Epithelial cell of proximal tubule (primary cell): ENCODE data around the gene PDZD2. TPM values are rescaled to one million over a fixed set of nuclear protein-coding genes. Genes with fewer than 3 reads are reported as not detected.
"Not testable (repeated sequence)": the region's sequence is repeated elsewhere in the genome, so short reads cannot be mapped to it uniquely, and the experiment has no call there.

Experiments used
- DNase-seq: peaks from one replicate; pipeline ENCODE4 v3.0.0-alpha.2; 2011; ENCODE audit warnings: low read depth
- H3K4me3 ChIP-seq: 2 replicates; pipeline ENCODE4 v1.5.1; 2011; ENCODE audit warnings: low read depth, mild to moderate bottlenecking, low read length
- total RNA-seq: library from RNA; depleted of rRNA; stranded (reverse); fragments of >200 nt; gene quantifications from 2 replicates; pipeline ENCODE4 v1.2.3, GENCODE V29; 2015
- TF ChIP-seq, protein P1 (sequence below): conservative IDR thresholded peaks from 2 replicates; pipeline ENCODE4 v1.5.1; 2012; ENCODE audit warnings: low read depth, mild to moderate bottlenecking, low read length

The PDZD2 gene
- total RNA-seq, 1 donor from 2014 or later: 8.4 TPM

DNA sequence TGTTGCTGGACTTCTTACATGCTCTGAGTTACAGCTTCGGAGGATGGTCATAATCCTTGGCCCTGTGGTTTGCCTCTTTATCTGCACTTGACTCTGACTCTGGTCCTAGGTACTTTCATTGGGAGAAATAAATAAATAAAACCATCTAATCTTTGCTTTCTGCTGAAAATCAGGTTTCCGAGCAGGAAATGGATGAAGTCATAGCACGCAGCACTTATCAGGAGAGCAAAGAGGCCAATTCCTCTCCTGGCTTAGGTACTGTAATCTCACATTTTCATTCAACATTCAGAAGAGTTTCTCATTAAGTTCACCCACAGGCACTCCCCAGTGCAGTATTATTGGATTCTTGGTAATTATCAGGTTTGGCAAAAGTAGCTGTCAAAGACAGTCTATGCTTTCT lies 430.5 kb downstream of the PDZD2 start:
- no peak overlapping the region for H3K4me3 ChIP-seq
- no peak for DNase-seq
- TF ChIP-seq, protein P1, sequence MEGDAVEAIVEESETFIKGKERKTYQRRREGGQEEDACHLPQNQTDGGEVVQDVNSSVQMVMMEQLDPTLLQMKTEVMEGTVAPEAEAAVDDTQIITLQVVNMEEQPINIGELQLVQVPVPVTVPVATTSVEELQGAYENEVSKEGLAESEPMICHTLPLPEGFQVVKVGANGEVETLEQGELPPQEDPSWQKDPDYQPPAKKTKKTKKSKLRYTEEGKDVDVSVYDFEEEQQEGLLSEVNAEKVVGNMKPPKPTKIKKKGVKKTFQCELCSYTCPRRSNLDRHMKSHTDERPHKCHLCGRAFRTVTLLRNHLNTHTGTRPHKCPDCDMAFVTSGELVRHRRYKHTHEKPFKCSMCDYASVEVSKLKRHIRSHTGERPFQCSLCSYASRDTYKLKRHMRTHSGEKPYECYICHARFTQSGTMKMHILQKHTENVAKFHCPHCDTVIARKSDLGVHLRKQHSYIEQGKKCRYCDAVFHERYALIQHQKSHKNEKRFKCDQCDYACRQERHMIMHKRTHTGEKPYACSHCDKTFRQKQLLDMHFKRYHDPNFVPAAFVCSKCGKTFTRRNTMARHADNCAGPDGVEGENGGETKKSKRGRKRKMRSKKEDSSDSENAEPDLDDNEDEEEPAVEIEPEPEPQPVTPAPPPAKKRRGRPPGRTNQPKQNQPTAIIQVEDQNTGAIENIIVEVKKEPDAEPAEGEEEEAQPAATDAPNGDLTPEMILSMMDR: no peak

DNA sequence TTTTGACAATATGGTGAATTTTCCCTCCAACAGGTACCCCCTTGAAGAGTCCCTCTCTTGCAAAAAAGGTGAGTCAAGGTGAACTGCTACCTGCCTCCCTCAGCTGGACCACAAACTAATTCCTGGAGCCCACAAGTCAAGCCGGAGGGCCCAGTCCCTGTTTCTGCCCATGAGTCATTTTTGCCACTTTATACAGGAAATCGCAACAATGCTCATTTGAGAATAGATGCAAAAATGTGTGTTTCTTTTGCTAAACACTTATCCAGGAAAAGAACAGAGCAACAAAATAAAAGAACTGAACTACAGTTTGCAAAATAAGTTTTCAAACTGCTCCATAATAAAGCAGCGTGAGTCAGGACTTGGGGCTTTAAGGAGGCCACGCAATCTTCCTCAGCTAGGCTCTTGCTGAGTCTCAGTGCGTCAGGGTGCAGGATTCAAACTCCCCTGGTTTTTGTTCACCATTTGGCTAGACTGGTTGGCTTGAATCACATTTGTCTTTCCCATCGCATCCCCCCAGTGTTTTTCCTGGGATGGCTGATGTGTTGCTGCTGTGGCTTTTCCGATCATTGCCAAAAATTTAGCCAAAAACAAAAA lies 432.5 kb downstream of the PDZD2 start:
- no peak for DNase-seq

DNA sequence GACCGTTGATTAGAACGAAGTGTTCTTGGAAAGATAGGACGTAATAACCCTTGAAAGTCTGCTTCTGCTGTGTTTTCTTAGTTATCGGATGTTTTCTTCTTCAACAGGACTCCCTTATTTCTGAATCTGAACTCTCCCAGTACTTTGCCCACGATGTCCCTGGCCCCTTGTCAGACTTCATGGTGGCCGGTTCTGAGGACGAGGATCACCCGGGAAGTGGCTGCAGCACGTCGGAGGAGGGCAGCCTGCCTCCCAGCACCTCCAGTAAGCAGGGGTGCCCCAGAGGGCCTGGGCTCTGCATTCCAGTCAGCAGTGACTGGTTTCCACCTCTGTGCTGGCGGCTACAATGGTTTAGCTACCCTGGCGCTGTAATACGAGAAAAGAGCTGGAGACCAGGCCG lies 433.1 kb downstream of the PDZD2 start:
- TF ChIP-seq, protein P1: no peak
- DNase-seq: no peak
- no peak overlapping the region for H3K4me3 ChIP-seq

More for the DNA sequence above, 432.5 kb downstream of the PDZD2 start:
- TF ChIP-seq, protein P1: no peak
- no peak overlapping the region for H3K4me3 ChIP-seq

DNA sequence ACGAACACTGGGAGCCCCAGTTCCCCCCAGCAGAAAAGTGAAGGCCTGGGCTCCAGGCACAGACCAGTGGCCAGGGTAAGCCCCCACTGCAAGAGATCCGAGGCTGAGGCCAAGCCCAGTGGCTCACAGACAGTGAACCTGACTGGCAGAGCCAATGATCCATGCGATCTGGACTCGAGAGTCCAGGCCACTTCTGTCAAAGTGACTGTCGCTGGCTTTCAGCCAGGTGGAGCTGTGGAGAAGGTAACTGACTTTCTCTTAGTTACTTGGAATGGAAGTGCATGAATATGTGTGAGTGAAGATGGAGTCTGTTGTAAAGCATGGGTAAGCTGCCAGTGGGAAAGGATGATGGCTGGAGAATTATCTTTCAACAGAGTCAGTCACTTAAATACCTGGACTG lies 435.5 kb downstream of the PDZD2 start:
- no peak overlapping the region for H3K4me3 ChIP-seq
- TF ChIP-seq, protein P1: peak; percentile 8
- DNase-seq: no peak

DNA sequence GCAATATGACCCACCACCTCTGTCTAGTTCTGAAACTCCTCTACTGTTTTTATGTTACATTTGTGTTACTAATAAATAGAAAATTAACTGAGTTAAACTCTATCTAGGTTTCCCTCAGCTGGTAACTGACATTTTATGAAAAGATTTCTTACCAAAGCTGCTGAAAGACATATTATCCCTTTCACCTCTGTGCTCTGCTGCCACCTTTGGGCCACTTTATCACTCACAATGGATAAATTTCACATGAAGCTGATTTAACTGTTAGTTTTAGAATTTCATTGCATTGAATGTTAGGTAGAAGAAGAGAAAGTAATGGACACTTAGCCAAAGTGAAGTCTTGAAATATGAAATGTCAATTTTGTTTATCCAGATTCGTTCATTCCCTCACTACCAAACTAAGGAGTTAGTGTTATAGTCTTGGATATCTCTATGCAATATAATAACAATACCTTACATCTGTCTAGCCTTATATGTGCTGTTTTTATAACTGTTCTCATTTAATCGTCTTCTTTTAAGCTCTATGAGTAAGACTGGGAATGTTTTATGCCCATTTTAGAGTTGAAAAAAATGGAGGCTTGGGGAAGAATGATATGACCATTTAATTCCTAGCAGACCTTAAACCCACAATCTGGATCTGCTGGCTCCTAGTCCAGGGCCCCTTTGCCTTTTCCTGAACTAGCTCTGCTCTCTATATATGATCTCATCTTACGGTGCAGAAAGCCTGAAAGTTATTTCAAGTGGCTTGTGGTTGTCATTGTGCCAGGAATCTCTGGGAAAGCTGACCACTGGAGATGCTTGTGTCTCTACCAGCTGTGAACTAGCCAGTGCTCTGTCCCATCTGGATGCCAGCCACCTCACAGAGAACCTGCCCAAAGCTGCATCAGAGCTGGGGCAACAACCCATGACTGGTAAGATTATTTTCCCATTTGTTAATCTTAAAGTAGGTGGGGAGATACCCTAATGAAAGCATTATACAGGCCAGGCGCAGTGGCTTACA lies 438.1 kb downstream of the PDZD2 start:
- DNase-seq: no peak
- TF ChIP-seq, protein P1: peak; percentile 89
- H3K4me3 ChIP-seq: no peak overlapping the region

DNA sequence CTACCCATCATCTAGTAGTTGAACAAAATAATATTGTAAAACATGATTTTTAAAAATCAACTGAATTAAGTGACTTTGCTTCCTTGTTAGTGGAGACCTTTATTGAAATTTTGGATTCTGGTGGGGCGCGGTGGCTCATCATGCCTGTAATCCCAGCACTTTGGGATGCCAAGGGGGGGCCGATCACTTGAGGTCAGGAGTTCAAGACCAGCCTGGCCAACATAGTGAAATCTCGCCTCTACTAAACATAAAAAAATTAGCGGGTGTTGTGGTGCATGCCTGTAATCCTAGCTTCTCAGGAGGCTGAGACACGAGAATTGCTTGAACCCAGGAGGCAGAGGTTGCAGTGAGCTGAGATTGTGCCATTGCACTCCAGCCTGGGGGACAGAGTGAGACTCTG lies 439.9 kb downstream of the PDZD2 start:
- not testable (repeated sequence) for H3K4me3 ChIP-seq, DNase-seq

DNA sequence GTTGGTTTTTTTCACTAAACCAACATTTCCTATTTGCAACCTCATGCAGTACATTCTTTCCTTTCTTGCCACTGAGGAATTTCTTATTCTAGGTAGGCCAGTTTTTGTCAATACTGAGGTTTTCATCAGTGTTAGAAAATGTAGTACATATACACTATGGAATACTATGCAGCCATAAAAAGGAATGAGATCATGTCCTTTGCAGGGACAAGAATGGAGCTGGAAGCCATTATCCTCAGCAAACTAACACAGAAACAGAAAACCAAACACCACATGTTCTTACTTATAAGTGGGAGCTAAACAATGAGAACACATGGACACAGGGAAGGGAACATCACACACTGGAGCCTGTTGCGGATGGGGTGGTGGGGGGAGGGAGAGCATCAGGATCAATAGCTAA lies 441.6 kb downstream of the PDZD2 start:
- not testable (repeated sequence) for H3K4me3 ChIP-seq, DNase-seq

DNA sequence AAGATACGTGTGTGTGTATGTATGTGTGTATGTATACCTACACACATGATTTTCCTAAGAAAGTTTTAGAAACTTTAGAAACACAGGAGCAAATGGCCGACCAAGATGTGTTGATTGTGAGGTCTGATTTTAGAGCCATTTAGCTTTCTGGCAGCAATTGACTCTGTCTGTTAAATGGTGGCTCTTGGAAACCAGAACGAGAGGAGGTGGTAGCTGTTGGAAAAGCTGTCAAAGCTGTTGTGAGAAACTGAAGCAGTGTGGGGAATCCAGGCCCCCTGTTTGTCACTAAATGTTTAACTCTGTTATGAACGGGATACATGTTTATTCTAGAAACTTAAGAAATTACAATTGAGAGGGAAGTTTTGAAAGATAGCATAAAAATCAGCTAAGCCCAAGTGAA lies 443.8 kb downstream of the PDZD2 start:
- TF ChIP-seq, protein P1: no peak
- no peak overlapping the region for H3K4me3 ChIP-seq
- no peak for DNase-seq
